HG03354 (cell line): ENCODE data around the gene PDE4D.

Experiments used
- ATAC-seq: cut with Tn5 transposase; IDR thresholded peaks from one replicate; pipeline ENCODE4 v1.9.1; 2021; ENCODE audit warnings: mild to moderate bottlenecking; ENCODE audit not compliant: unreplicated experiment, poor library complexity, severe bottlenecking

Gene PDE4D

GRCh38 chr5:59571067-59571466, 322.5 kb downstream of the PDE4D start:
- no peak for ATAC-seq

- no peak for ATAC-seq
Observed at GRCh38 chr5:59569608-59570334, 323.8 kb downstream of the PDE4D start.

- no peak for ATAC-seq
Observed at GRCh38 chr5:59569158-59569557, 324.4 kb downstream of the PDE4D start.

- no peak for ATAC-seq
Observed at GRCh38 chr5:59568161-59568560, 325.4 kb downstream of the PDE4D start.

- no peak for ATAC-seq
Observed at GRCh38 chr5:59565551-59565950, 328.0 kb downstream of the PDE4D start.

GRCh38 chr5:59564895-59565294, 328.6 kb downstream of the PDE4D start:
- ATAC-seq, result no peak

- peak; percentile 94 for ATAC-seq
Observed at GRCh38 chr5:59562756-59563389, 330.7 kb downstream of the PDE4D start.

- ATAC-seq, result no peak
Observed at GRCh38 chr5:59560553-59560952, 333.0 kb downstream of the PDE4D start.

GRCh38 chr5:59559847-59560246, 333.7 kb downstream of the PDE4D start:
- ATAC-seq, result no peak

- ATAC-seq, result no peak
Observed at GRCh38 chr5:59559323-59559722, 334.2 kb downstream of the PDE4D start.

GRCh38 chr5:59558501-59558900, 335.0 kb downstream of the PDE4D start:
- ATAC-seq, result no peak

GRCh38 chr5:59557572-59557971, 336.0 kb downstream of the PDE4D start:
- no peak for ATAC-seq

- ATAC-seq, result no peak
Observed at GRCh38 chr5:59555596-59555995, 337.9 kb downstream of the PDE4D start.

GRCh38 chr5:59554501-59554900, 339.0 kb downstream of the PDE4D start:
- peak; percentile 63 for ATAC-seq

GRCh38 chr5:59553992-59554391, 339.5 kb downstream of the PDE4D start:
- peak; percentile 73 for ATAC-seq

- ATAC-seq, result no peak
Observed at GRCh38 chr5:59548807-59549357, 344.6 kb downstream of the PDE4D start.

GRCh38 chr5:59547731-59548130, 345.8 kb downstream of the PDE4D start:
- ATAC-seq, result no peak

GRCh38 chr5:59544573-59544972, 349.0 kb downstream of the PDE4D start:
- ATAC-seq, result no peak

GRCh38 chr5:59543821-59544442, 349.6 kb downstream of the PDE4D start:
- ATAC-seq, result no peak

- no peak for ATAC-seq
Observed at GRCh38 chr5:59542851-59543820, 350.4 kb downstream of the PDE4D start.
